ENCODE measurements around the gene CABP1.

DNA sequence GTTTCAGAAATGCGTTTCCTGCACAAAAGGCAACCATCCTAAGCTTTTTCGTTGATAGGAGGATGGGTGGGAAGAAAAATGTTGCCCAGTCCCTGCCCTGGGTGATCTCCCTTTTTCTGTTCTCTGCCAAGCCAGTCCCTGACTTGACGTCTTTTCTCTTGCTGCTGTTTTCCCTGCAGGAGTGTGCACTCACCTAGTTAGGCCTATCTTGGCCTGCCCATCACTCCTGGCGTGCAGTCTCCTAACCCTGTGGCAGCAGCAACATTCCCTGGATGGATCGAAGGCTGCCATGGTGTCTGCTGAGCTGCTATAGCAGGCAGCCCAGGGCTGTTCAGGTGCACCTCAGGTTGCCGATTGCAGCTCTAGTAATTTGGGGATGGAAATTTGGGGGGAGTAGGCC, 71.0 kb downstream of the CABP1 start:
- no peak for TF ChIP-seq TAF1 (IDR thresholded peaks at IDR 0.05; ENCODE audit: borderline replicate concordance, insufficient read depth, low read length)
- TF ChIP-seq POLR2AphosphoS5 (IDR thresholded peaks at IDR 0.05; ENCODE audit: low read depth, low read length), result no peak
- TF ChIP-seq, protein P1, sequence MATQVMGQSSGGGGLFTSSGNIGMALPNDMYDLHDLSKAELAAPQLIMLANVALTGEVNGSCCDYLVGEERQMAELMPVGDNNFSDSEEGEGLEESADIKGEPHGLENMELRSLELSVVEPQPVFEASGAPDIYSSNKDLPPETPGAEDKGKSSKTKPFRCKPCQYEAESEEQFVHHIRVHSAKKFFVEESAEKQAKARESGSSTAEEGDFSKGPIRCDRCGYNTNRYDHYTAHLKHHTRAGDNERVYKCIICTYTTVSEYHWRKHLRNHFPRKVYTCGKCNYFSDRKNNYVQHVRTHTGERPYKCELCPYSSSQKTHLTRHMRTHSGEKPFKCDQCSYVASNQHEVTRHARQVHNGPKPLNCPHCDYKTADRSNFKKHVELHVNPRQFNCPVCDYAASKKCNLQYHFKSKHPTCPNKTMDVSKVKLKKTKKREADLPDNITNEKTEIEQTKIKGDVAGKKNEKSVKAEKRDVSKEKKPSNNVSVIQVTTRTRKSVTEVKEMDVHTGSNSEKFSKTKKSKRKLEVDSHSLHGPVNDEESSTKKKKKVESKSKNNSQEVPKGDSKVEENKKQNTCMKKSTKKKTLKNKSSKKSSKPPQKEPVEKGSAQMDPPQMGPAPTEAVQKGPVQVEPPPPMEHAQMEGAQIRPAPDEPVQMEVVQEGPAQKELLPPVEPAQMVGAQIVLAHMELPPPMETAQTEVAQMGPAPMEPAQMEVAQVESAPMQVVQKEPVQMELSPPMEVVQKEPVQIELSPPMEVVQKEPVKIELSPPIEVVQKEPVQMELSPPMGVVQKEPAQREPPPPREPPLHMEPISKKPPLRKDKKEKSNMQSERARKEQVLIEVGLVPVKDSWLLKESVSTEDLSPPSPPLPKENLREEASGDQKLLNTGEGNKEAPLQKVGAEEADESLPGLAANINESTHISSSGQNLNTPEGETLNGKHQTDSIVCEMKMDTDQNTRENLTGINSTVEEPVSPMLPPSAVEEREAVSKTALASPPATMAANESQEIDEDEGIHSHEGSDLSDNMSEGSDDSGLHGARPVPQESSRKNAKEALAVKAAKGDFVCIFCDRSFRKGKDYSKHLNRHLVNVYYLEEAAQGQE (IDR thresholded peaks at IDR 0.05; ENCODE audit: insufficient read depth in 1 of 2, low read depth in 2 of 2, low read length in 2 of 2), result no peak

Measured in PFSK-1 (cell line).